Esophagus squamous epithelium (tissue), 4 donors: Measurements from ENCODE around the gene SH2D1A.

Experiments
- POLR2A ChIP-seq, 4 donors: fragments of 450-650 bp; IDR thresholded peaks; one replicate each; pipeline ENCODE4 v1.6.1; 2017; ENCODE audit warnings: antibody characterized with exemption in 4 of 4, mild to moderate bottlenecking in 4 of 4, moderate library complexity in 3 of 4
- TF ChIP-seq, protein P1 (sequence below), 6 experiments: fragments of 450-650 bp in 4 of 6; fragments of 200-600 bp in 2 of 6; sonication (generic) in 2 of 6; IDR thresholded peaks; one replicate each; pipeline ENCODE4 v1.5.1; 2016 to 2019; ENCODE audit warnings: antibody characterized with exemption in 6 of 6, mild to moderate bottlenecking in 4 of 6, moderate library complexity in 4 of 6

DNA sequence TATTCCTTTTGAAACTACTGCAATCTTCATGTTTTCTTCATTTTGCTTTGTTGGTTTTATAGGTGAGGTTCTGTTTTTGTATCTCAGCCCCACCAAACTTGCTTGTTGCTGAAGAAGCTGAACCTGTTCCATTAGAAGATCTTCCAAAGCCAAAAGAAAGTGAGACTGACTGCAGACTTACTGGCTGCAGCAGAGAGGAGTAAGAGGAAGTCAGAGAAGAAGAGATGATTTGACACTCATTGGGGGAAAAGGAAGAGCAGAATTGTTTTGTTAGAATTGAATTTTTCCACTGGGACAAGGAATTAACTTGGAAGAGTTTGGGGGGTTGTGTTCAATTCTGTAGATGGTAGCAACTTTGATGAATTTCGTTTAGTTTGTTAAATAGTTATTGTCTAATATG is 10.8 kb upstream of the SH2D1A start:
- TF ChIP-seq, protein P1, sequence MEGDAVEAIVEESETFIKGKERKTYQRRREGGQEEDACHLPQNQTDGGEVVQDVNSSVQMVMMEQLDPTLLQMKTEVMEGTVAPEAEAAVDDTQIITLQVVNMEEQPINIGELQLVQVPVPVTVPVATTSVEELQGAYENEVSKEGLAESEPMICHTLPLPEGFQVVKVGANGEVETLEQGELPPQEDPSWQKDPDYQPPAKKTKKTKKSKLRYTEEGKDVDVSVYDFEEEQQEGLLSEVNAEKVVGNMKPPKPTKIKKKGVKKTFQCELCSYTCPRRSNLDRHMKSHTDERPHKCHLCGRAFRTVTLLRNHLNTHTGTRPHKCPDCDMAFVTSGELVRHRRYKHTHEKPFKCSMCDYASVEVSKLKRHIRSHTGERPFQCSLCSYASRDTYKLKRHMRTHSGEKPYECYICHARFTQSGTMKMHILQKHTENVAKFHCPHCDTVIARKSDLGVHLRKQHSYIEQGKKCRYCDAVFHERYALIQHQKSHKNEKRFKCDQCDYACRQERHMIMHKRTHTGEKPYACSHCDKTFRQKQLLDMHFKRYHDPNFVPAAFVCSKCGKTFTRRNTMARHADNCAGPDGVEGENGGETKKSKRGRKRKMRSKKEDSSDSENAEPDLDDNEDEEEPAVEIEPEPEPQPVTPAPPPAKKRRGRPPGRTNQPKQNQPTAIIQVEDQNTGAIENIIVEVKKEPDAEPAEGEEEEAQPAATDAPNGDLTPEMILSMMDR (IDR thresholded peaks at IDR 0.05): no peak
- no peak for TF ChIP-seq POLR2A (IDR thresholded peaks at IDR 0.05)
